NCI-H748 treated with DMSO at 0.1 percent for 48 hours (cell line): ENCODE results near the gene LAMC1.

Experiments used
- DNase-seq: peaks from one replicate; lab custom pipeline; 2025; lab: John Stamatoyannopoulos, UW

The LAMC1 gene

GRCh38 chr1:183079712-183080388 is 56.6 kb downstream of the LAMC1 start:
- DNase-seq: no peak

GRCh38 chr1:183080406-183080805 is 57.2 kb downstream of the LAMC1 start:
- DNase-seq: no peak

- no peak for DNase-seq
Observed at GRCh38 chr1:183081402-183082120, 58.3 kb downstream of the LAMC1 start.

GRCh38 chr1:183082650-183083049 is 59.4 kb downstream of the LAMC1 start:
- DNase-seq: no peak

GRCh38 chr1:183087001-183087400 is 63.8 kb downstream of the LAMC1 start:
- no peak for DNase-seq

GRCh38 chr1:183089025-183089639 is 65.9 kb downstream of the LAMC1 start:
- DNase-seq: no peak

GRCh38 chr1:183090391-183091006 is 67.3 kb downstream of the LAMC1 start:
- DNase-seq: no peak

- DNase-seq: no peak
Observed at GRCh38 chr1:183091181-183091580, 68.0 kb downstream of the LAMC1 start.

GRCh38 chr1:183092350-183092749 is 69.1 kb downstream of the LAMC1 start:
- DNase-seq: no peak

- DNase-seq: no peak
Observed at GRCh38 chr1:183093066-183093668, 69.9 kb downstream of the LAMC1 start.

- DNase-seq: no peak
Observed at GRCh38 chr1:183093786-183094298, 70.6 kb downstream of the LAMC1 start.

- DNase-seq: no peak
Observed at GRCh38 chr1:183094351-183094750, 71.1 kb downstream of the LAMC1 start.

- no peak for DNase-seq
Observed at GRCh38 chr1:183096351-183096750, 73.1 kb downstream of the LAMC1 start.

- DNase-seq: no peak
Observed at GRCh38 chr1:183096894-183097293, 73.7 kb downstream of the LAMC1 start.

GRCh38 chr1:183097438-183098051 is 74.3 kb downstream of the LAMC1 start:
- no peak for DNase-seq

GRCh38 chr1:183098317-183098716 is 75.1 kb downstream of the LAMC1 start:
- no peak for DNase-seq

GRCh38 chr1:183100361-183100974 is 77.2 kb downstream of the LAMC1 start:
- no peak for DNase-seq

- no peak for DNase-seq
Observed at GRCh38 chr1:183101081-183101480, 77.9 kb downstream of the LAMC1 start.

- no peak for DNase-seq
Observed at GRCh38 chr1:183101841-183102276, 78.6 kb downstream of the LAMC1 start.

- no peak for DNase-seq
Observed at GRCh38 chr1:183103147-183103546, 79.9 kb downstream of the LAMC1 start.

GRCh38 chr1:183103577-183103976 is 80.4 kb downstream of the LAMC1 start:
- no peak for DNase-seq
